GM21423 (cell line): ENCODE measurements around the gene DHRS7B.
"Not testable (repeated sequence)": the region's sequence is repeated elsewhere in the genome, so short reads cannot be mapped to it uniquely, and the experiment has no call there.

Source experiments
- ATAC-seq: cut with Tn5 transposase; IDR thresholded peaks from one replicate; pipeline ENCODE4 v1.9.1; 2021; ENCODE audit warnings: mild to moderate bottlenecking, moderate library complexity; ENCODE audit not compliant: unreplicated experiment

DHRS7B gene

GRCh38 chr17:21126645-21127508 is at the start of gene DHRS7B:
Gene DHRS7B, plus strand, starts transcription at chr17:21126964. Its CDS starts 8 bp downstream, at chr17:21126972.
- peak; percentile 92 for ATAC-seq

GRCh38 chr17:21077281-21077680 is 49.5 kb upstream of the DHRS7B start:
- ATAC-seq: no peak

- no peak for ATAC-seq
These were observed 48.6 kb upstream of the DHRS7B start for GRCh38 chr17:21078016-21078780.

GRCh38 chr17:21079196-21079595 is 47.6 kb upstream of the DHRS7B start:
- no peak for ATAC-seq

GRCh38 chr17:21082001-21082436 is 44.7 kb upstream of the DHRS7B start:
- ATAC-seq: no peak

- ATAC-seq: not testable (repeated sequence)
These were observed 41.5 kb upstream of the DHRS7B start for GRCh38 chr17:21085280-21085679.

GRCh38 chr17:21085707-21086106 is 41.1 kb upstream of the DHRS7B start:
- ATAC-seq: no peak

GRCh38 chr17:21089145-21089544 is 37.6 kb upstream of the DHRS7B start:
- no peak for ATAC-seq

- ATAC-seq: peak; percentile 68
These were observed 36.5 kb upstream of the DHRS7B start for GRCh38 chr17:21089933-21090901.

GRCh38 chr17:21090902-21091618 is 35.7 kb upstream of the DHRS7B start:
- no peak for ATAC-seq

GRCh38 chr17:21094298-21094704 is 32.5 kb upstream of the DHRS7B start:
- no peak for ATAC-seq

GRCh38 chr17:21095735-21096134 is 31.0 kb upstream of the DHRS7B start:
- ATAC-seq: no peak

GRCh38 chr17:21096874-21097273 is 29.9 kb upstream of the DHRS7B start:
- no peak for ATAC-seq

GRCh38 chr17:21098934-21099689 is 27.7 kb upstream of the DHRS7B start:
- peak; percentile 94 for ATAC-seq

- ATAC-seq: no peak
These were observed 26.1 kb upstream of the DHRS7B start for GRCh38 chr17:21100636-21101035.

- ATAC-seq: no peak
These were observed 22.2 kb upstream of the DHRS7B start for GRCh38 chr17:21104608-21105007.

GRCh38 chr17:21105064-21105894 is 21.5 kb upstream of the DHRS7B start:
- no peak for ATAC-seq

GRCh38 chr17:21106316-21106715 is 20.4 kb upstream of the DHRS7B start:
- ATAC-seq: no peak
